ENCODE measurements around the gene TSC22D1. TPM values are rescaled to one million over a fixed set of nuclear protein-coding genes. Genes with fewer than 3 reads are reported as not detected.

Gene TSC22D1
- total RNA-seq, 2 donors from 2014 or later, result 95.9 to 107 TPM

DNA sequence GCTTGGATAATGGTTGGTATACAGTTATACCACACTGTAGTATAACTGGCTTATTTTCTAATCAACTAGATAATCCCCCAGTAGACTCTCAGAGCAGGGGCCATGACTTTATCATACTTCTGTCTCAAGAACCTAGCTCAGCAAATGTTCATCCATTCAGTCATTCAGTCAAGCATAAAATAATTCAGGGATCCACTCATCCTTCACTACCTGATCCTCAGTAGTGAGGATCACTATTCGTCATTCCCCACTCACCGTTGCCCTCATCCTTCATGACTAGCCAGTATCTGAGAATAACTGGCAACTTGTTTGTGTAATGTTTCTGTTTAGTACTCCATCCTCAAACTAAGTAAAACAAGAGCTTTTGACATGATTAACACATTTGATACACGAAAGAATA is 77.6 kb downstream of the TSC22D1 start:
- Histone ChIP-seq H3K4me1 (ENCODE audit: control insufficient read depth, insufficient read depth, low read length) (no peaks in the 10 kb centered on the region), H3K27ac (ENCODE audit: low read depth, low read length) (no peak overlapping the region), H3K27me3 (ENCODE audit: control insufficient read depth, insufficient read depth, low read length, poor library complexity, severe bottlenecking) (no peaks in the 10 kb centered on the region), H3K36me3 (ENCODE audit: control insufficient read depth, insufficient read depth, low read length) (peaks cover 4% of the 10 kb centered on the region), H3K4me3 (ENCODE audit: low read length) (no peak overlapping the region), H3K9me3 (ENCODE audit: control insufficient read depth, low read length) (no peaks in the 10 kb centered on the region), H3K9ac (ENCODE audit: extremely low read depth, low read length, poor library complexity, severe bottlenecking) (no peak overlapping the region)
- DNase-seq, result no peak
- no peak overlapping the region for H3K4me3 Mint-ChIP-seq
- H3K36me3 Mint-ChIP-seq (ENCODE audit: low read depth), result peaks cover 10% of the 10 kb centered on the region
- no peaks in the 10 kb centered on the region for H3K27me3 Mint-ChIP-seq (ENCODE audit: insufficient read depth)
- TF ChIP-seq CTCF (conservative IDR thresholded peaks at IDR 0.05), result no peak
- no peaks in the 10 kb centered on the region for H3K9me3 Mint-ChIP-seq
- H3K4me1 Mint-ChIP-seq, result peaks cover 1% of the 10 kb centered on the region
- 91% methylated on average over 3 of the region's 3 CpGs; no CpG with 5 or more reads in 1 of the 2 experiments for WGBS, 2 experiments (ENCODE audit: insufficient coverage in 1 of 2, insufficient read length in 1 of 2)
- no peak overlapping the region for H3K27ac Mint-ChIP-seq

DNA sequence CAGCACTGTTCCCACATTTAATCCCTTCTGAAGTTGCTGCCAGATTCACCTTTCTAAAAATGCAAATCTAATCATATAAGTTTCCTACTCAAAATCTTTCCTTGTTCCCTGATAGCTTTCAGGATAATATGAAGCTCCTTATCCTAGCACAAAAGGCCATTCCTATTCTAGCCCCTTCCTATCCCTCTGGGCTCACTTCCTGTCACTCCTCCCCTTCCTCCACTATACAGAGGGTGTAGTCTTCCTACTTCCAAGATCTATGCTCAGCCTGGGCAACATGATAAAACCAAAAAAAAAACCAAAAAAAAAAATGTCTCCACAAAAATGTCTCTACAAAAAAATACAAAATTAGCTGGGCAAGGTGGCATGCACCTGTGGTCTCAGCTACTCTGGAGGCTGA is 78.3 kb downstream of the TSC22D1 start:
- Histone ChIP-seq H3K9ac (ENCODE audit: extremely low read depth, low read length, poor library complexity, severe bottlenecking) (no peak overlapping the region), H3K27ac (ENCODE audit: low read depth, low read length) (no peak overlapping the region), H3K36me3 (ENCODE audit: control insufficient read depth, insufficient read depth, low read length) (peaks cover 1% of the 10 kb centered on the region), H3K4me3 (ENCODE audit: low read length) (no peak overlapping the region), H3K27me3 (ENCODE audit: control insufficient read depth, insufficient read depth, low read length, poor library complexity, severe bottlenecking) (no peaks in the 10 kb centered on the region), H3K4me1 (ENCODE audit: control insufficient read depth, insufficient read depth, low read length) (no peaks in the 10 kb centered on the region), H3K9me3 (ENCODE audit: control insufficient read depth, low read length) (no peaks in the 10 kb centered on the region)
- no peak for TF ChIP-seq CTCF (conservative IDR thresholded peaks at IDR 0.05)
- no peak for DNase-seq
- Mint-ChIP-seq H3K4me1 (peaks cover 8% of the 10 kb centered on the region), H3K36me3 (ENCODE audit: low read depth) (peaks cover 9% of the 10 kb centered on the region), H3K9me3 (no peaks in the 10 kb centered on the region), H3K4me3 (no peak overlapping the region), H3K27ac (peak overlapping the region; percentile 2), H3K27me3 (ENCODE audit: insufficient read depth) (no peaks in the 10 kb centered on the region)

DNA sequence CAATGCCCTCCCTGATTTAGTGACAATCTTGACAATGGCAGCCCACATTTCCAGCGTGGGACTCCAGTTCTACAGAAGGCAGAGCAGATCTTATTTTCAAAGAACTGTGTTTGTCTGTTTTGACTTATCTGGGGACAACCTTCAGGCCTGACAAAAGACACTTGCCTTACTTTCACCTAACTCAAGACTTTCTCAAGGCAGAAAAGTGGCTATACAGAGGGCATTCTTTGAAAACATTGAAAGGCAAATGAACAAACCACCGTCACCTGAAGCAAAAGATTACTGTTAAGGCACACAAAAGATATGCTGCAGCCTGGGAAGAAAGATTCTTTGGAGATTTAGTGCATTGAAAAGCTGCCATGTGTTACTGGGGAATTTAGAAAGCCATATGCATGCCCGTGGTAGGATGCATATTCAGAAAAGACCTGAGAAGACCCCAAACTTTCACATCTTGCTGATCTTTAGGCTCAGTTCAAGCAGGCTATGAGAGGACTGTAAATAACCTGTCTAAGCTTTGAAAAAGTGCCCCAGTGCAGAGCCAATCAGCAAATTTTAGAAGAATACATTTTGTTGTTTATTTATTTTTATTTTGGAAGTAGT is 82.8 kb downstream of the TSC22D1 start:
- no peaks in the 10 kb centered on the region for H3K27me3 Mint-ChIP-seq (ENCODE audit: insufficient read depth)
- H3K36me3 Mint-ChIP-seq (ENCODE audit: low read depth), result peaks cover 13% of the 10 kb centered on the region
- H3K27ac ChIP-seq (ENCODE audit: low read depth, low read length), result no peak overlapping the region
- 43 to 77% methylated on average over 3 of the region's 3 CpGs for WGBS, 2 experiments (ENCODE audit: insufficient coverage in 1 of 2, insufficient read length in 1 of 2)
- no peak for TF ChIP-seq CTCF (conservative IDR thresholded peaks at IDR 0.05)
- H3K27ac Mint-ChIP-seq, result peak overlapping the region; percentile 26
- no peak for DNase-seq
- H3K36me3 ChIP-seq (ENCODE audit: control insufficient read depth, insufficient read depth, low read length), result no peaks in the 10 kb centered on the region
- H3K4me1 ChIP-seq (ENCODE audit: control insufficient read depth, insufficient read depth, low read length), result no peaks in the 10 kb centered on the region
- no peaks in the 10 kb centered on the region for H3K9me3 Mint-ChIP-seq
- H3K4me3 Mint-ChIP-seq, result no peak overlapping the region
- no peak overlapping the region for H3K9ac ChIP-seq (ENCODE audit: extremely low read depth, low read length, poor library complexity, severe bottlenecking)
- no peaks in the 10 kb centered on the region for H3K9me3 ChIP-seq (ENCODE audit: control insufficient read depth, low read length)
- H3K27me3 ChIP-seq (ENCODE audit: control insufficient read depth, insufficient read depth, low read length, poor library complexity, severe bottlenecking), result no peaks in the 10 kb centered on the region
- H3K4me3 ChIP-seq (ENCODE audit: low read length), result no peak overlapping the region
- H3K4me1 Mint-ChIP-seq, result peaks cover 9% of the 10 kb centered on the region
